GM18868 (cell line): ENCODE measurements around the gene CD109.
"Not testable (repeated sequence)": the region's sequence is repeated elsewhere in the genome, so short reads cannot be mapped to it uniquely, and the experiment has no call there.

Source experiments
- ATAC-seq: cut with Tn5 transposase; IDR thresholded peaks from one replicate; pipeline ENCODE4 v1.9.1; 2021; ENCODE audit warnings: mild to moderate bottlenecking, moderate library complexity; ENCODE audit not compliant: unreplicated experiment

Gene CD109

DNA sequence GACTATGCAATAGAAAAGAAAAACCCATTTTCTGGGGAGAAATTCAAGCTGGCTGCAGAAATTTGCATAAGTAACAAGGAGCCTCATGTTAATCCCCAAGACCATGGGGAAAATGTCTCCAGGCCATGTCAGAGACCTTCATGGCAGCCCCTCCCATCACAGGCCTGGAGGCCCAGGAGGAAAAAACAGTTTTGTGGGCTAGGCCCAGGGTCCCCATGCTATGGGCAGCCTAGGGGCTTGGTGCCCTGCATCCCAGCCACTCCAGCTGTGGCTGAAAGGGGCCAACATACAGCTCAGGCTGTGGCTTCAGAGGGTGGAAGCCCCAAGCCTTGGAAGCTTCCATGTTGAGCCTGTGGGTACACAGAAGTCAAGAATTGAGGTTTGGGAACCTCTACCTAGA is 148.7 kb downstream of the CD109 start:
- ATAC-seq, result not testable (repeated sequence)

- ATAC-seq, result not testable (repeated sequence)
Observed at GRCh38 chr6:73851048-73851447, 155.0 kb downstream of the CD109 start.

GRCh38 chr6:73854998-73855718 is 159.2 kb downstream of the CD109 start:
- ATAC-seq, result peak; percentile 61

DNA sequence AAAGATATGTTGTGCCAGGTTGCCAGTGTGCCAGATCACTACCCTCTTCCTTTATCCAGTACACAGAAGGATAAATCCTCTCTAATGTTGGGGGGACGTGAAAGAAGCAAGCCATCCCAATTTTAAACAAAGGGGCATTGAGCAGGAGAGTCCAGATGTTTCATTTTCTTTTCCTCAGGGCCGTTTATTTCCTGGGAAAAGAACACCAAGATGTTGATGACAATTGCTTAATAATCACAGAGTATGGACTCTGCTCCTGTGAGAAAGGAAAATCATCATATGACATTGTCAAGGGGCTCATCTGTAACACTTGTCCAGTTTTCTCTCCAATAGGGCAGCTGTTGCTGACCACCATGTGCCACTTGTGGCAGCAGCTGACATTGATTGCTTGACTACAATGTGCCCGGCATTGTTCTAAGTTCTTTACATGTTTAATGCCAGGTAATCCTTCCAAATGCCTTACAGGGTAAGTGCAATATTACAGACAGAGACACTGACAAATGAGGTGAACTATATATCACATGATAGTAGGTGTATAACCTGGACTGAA is 161.4 kb downstream of the CD109 start:
- ATAC-seq, result no peak

DNA sequence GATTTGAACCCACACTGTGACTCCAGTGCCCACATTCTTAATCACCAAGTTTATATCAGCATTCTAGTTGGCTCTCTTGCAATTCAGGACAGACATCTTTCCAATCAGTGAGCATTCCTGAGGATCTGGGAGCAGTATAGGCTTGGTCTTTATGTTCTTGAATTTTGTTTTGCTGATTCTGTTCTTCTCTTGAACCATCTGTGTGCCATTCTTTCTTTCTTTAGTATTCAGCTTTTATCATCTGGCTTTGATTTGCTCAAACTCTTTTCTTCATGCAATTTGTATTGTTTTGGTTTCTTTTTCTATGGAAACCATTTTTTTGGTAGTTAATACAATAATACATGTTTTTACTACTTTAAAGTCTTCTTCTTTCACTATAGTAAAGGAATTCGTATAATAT is 162.4 kb downstream of the CD109 start:
- no peak for ATAC-seq

DNA sequence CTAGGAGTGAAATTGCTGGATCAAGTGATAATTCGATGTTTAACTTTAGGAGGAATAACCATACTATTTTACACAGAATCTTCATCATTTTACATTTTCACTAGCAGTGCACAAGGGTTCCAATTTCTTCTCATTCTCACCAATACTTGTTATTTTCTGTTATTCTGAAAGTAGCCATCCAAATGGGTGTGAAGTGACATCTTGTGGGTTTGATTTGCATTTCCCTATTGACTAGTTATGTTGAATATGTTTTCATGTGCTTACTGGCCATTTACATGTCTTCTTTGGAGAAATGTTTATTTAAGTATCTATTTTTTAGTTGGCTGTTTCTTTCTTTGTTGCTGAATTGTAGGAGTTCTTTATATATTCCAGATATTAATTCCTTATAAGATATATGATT is 164.3 kb downstream of the CD109 start:
- no peak for ATAC-seq

DNA sequence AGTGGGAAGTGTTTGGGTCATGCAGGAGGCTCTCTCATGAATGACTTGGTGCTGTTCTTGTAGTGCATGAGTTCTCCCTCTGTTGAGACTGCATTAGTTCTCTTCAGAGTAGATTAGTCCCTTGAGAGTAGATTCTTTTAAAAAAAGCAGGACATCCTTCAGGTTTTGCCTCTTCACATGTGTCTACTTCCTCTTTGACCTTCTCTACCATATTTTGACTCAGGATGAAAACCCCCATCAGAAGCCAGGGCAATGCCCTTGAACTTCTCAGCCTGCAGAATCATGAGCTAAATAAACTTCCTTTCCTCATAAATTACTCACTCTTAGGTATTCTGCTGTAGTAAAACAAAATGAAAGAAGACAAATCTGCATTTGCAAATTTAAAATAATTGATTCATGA is 170.3 kb downstream of the CD109 start:
- peak; percentile 87 for ATAC-seq

- ATAC-seq, result no peak
Observed at GRCh38 chr6:73867411-73867810, 171.4 kb downstream of the CD109 start.

- ATAC-seq, result no peak
Observed at GRCh38 chr6:73870907-73871306, 174.9 kb downstream of the CD109 start.

GRCh38 chr6:73873081-73873480 is 177.1 kb downstream of the CD109 start:
- no peak for ATAC-seq
